ENCODE measurements around the gene GTF3C1. TPM values are rescaled to one million over a fixed set of nuclear protein-coding genes. Genes with fewer than 3 reads are reported as not detected.
"Not testable (repeated sequence)": the region's sequence is repeated elsewhere in the genome, so short reads cannot be mapped to it uniquely, and the experiment has no call there.

The GTF3C1 gene
- total and polyA plus RNA-seq, 2 experiments from 2014 or later: 33.4 to 52.1 TPM

GRCh38 chr16:27436065-27436464, 113.6 kb downstream of the GTF3C1 start:
- no peak overlapping the region for H3K9ac ChIP-seq
- 90 to 91% methylated on average over 8 of the region's 8 CpGs for whole genome bisulfite sequencing, 2 experiments (ENCODE audit: low coverage in 1 of 2, low lambda C conversion rate in 2 of 2, missing lambda C conversion rate in 2 of 2)
- H3K27ac ChIP-seq: no peak overlapping the region
- no peaks in the 10 kb centered on the region for H3K79me2 ChIP-seq (ENCODE audit: insufficient read depth)
- no peaks in the 10 kb centered on the region for H3K27me3 ChIP-seq (replicated peaks; ENCODE audit: insufficient read depth)
- peaks cover 25% of the 10 kb centered on the region for H3F3A ChIP-seq (ENCODE audit: insufficient read depth)
- no peak overlapping the region for H3K4me3 ChIP-seq
- H4K20me1 ChIP-seq (ENCODE audit: insufficient read depth): no peaks in the 10 kb centered on the region
- TF ChIP-seq EZH2phosphoT487 (IDR thresholded peaks at IDR 0.05; ENCODE audit: insufficient read depth, low read depth): no peak
- TF ChIP-seq EZH2 (IDR thresholded peaks at IDR 0.05; ENCODE audit: insufficient read depth, poor library complexity, severe bottlenecking): no peak
- in situ Hi-C loops (cut with MboI): loop anchor here (25.0 kb wide), 1 partner anchor 1599 kb away; no protein-coding TSS in a partner anchor
- H2AFZ ChIP-seq: no peak overlapping the region
- no peak for DNase-seq
- no peaks in the 10 kb centered on the region for H3K36me3 ChIP-seq (ENCODE audit: low read depth)
- no peak overlapping the region for H3K4me2 ChIP-seq (ENCODE audit: unreplicated experiment)
- no peaks in the 10 kb centered on the region for H3K9me2 ChIP-seq (ENCODE audit: insufficient read depth)
- peaks cover 16% of the 10 kb centered on the region for H3K4me1 ChIP-seq (ENCODE audit: insufficient read depth)
- no peaks in the 10 kb centered on the region for H3K9me3 ChIP-seq (ENCODE audit: low read depth)

GRCh38 chr16:27435146-27435545, 114.6 kb downstream of the GTF3C1 start:
- not testable (repeated sequence) for H3K27me3 ChIP-seq (replicated peaks; ENCODE audit: insufficient read depth); H2AFZ ChIP-seq; H3K4me2 ChIP-seq (ENCODE audit: unreplicated experiment); H3K36me3 ChIP-seq (ENCODE audit: low read depth); H3K27ac ChIP-seq; H3K79me2 ChIP-seq (ENCODE audit: insufficient read depth); H3K9ac ChIP-seq; DNase-seq; H3K9me3 ChIP-seq (ENCODE audit: low read depth); H3K4me3 ChIP-seq; H3K9me2 ChIP-seq (ENCODE audit: insufficient read depth); H4K20me1 ChIP-seq (ENCODE audit: insufficient read depth)
- in situ Hi-C loops (cut with MboI): loop anchor here (25.0 kb wide), 1 partner anchor 1598 kb away; no protein-coding TSS in a partner anchor
- Histone ChIP-seq H3K4me1 (ENCODE audit: insufficient read depth) (peaks cover 16% of the 10 kb centered on the region), H3F3A (ENCODE audit: insufficient read depth) (peaks cover 25% of the 10 kb centered on the region)
- WGBS, 2 experiments (ENCODE audit: low coverage in 1 of 2, low lambda C conversion rate in 2 of 2, missing lambda C conversion rate in 2 of 2): 86 to 88% methylated on average over 5 of the region's 5 CpGs

- peaks cover 25% of the 10 kb centered on the region for H3F3A ChIP-seq (ENCODE audit: insufficient read depth)
- H3K36me3 ChIP-seq (ENCODE audit: low read depth): no peaks in the 10 kb centered on the region
- TF ChIP-seq EZH2 (IDR thresholded peaks at IDR 0.05; ENCODE audit: insufficient read depth, poor library complexity, severe bottlenecking) (no peak), EZH2phosphoT487 (IDR thresholded peaks at IDR 0.05; ENCODE audit: insufficient read depth, low read depth) (no peak)
- H3K4me3 ChIP-seq: no peak overlapping the region
- no peaks in the 10 kb centered on the region for H3K79me2 ChIP-seq (ENCODE audit: insufficient read depth)
- no peaks in the 10 kb centered on the region for H3K9me3 ChIP-seq (ENCODE audit: low read depth)
- H3K27ac ChIP-seq: no peak overlapping the region
- H3K9me2 ChIP-seq (ENCODE audit: insufficient read depth): no peaks in the 10 kb centered on the region
- no peak overlapping the region for H3K4me2 ChIP-seq (ENCODE audit: unreplicated experiment)
- 82 to 83% methylated on average over 16 of the region's 16 CpGs for WGBS, 2 experiments (ENCODE audit: low coverage in 1 of 2, low lambda C conversion rate in 2 of 2, missing lambda C conversion rate in 2 of 2)
- H4K20me1 ChIP-seq (ENCODE audit: insufficient read depth): no peaks in the 10 kb centered on the region
- no peaks in the 10 kb centered on the region for H3K27me3 ChIP-seq (replicated peaks; ENCODE audit: insufficient read depth)
- no peak overlapping the region for H3K9ac ChIP-seq
- no peak overlapping the region for H2AFZ ChIP-seq
- DNase-seq: no peak
- peaks cover 16% of the 10 kb centered on the region for H3K4me1 ChIP-seq (ENCODE audit: insufficient read depth)
- in situ Hi-C loops (cut with MboI): loop anchor here (25.0 kb wide), 1 partner anchor 1597 kb away; no protein-coding TSS in a partner anchor
These were observed 115.3 kb downstream of the GTF3C1 start for GRCh38 chr16:27434141-27435051.

- TF ChIP-seq EZH2 (IDR thresholded peaks at IDR 0.05; ENCODE audit: insufficient read depth, poor library complexity, severe bottlenecking): no peak
- Histone ChIP-seq H3K4me3 (no peak overlapping the region), H3K27me3 (replicated peaks; ENCODE audit: insufficient read depth) (no peaks in the 10 kb centered on the region), H3K9ac (no peak overlapping the region), H2AFZ (no peak overlapping the region), H3K9me2 (ENCODE audit: insufficient read depth) (no peaks in the 10 kb centered on the region), H3K4me1 (ENCODE audit: insufficient read depth) (peaks cover 16% of the 10 kb centered on the region), H3K36me3 (ENCODE audit: low read depth) (no peaks in the 10 kb centered on the region), H4K20me1 (ENCODE audit: insufficient read depth) (no peaks in the 10 kb centered on the region), H3K9me3 (ENCODE audit: low read depth) (no peaks in the 10 kb centered on the region), H3K79me2 (ENCODE audit: insufficient read depth) (no peaks in the 10 kb centered on the region), H3F3A (ENCODE audit: insufficient read depth) (peaks cover 25% of the 10 kb centered on the region), H3K27ac (no peak overlapping the region), H3K4me2 (ENCODE audit: unreplicated experiment) (no peak overlapping the region)
- DNase-seq: no peak
- in situ Hi-C loops (cut with MboI): loop anchor here (25.0 kb wide), 1 partner anchor 1596 kb away; no protein-coding TSS in a partner anchor
- 83% methylated on average over 8 of the region's 8 CpGs for WGBS, 2 experiments (ENCODE audit: low coverage in 1 of 2, low lambda C conversion rate in 2 of 2, missing lambda C conversion rate in 2 of 2)
These were observed 116.1 kb downstream of the GTF3C1 start for GRCh38 chr16:27433636-27434035.

- not testable (repeated sequence) for DNase-seq; H4K20me1 ChIP-seq (ENCODE audit: insufficient read depth); H3K9me3 ChIP-seq (ENCODE audit: low read depth); H3K27me3 ChIP-seq (replicated peaks; ENCODE audit: insufficient read depth); H3K79me2 ChIP-seq (ENCODE audit: insufficient read depth); H3K36me3 ChIP-seq (ENCODE audit: low read depth); H2AFZ ChIP-seq; H3K4me3 ChIP-seq; H3K9me2 ChIP-seq (ENCODE audit: insufficient read depth)
- H3K4me2 ChIP-seq (ENCODE audit: unreplicated experiment): peak overlapping the region; percentile 48
- H3K27ac ChIP-seq: peak overlapping the region; percentile 77
- 87 to 88% methylated on average over 5 of the region's 5 CpGs for WGBS, 2 experiments (ENCODE audit: low coverage in 1 of 2, low lambda C conversion rate in 2 of 2, missing lambda C conversion rate in 2 of 2)
- peaks cover 16% of the 10 kb centered on the region for H3K4me1 ChIP-seq (ENCODE audit: insufficient read depth)
- peaks cover 25% of the 10 kb centered on the region for H3F3A ChIP-seq (ENCODE audit: insufficient read depth)
- peak overlapping the region; percentile 67 for H3K9ac ChIP-seq
- in situ Hi-C loops (cut with MboI): loop anchor here (25.0 kb wide), 1 partner anchor 1596 kb away; no protein-coding TSS in a partner anchor
These were observed 116.5 kb downstream of the GTF3C1 start for GRCh38 chr16:27433191-27433590.
